Measurements from ENCODE around the gene CERS5.
"Not testable (repeated sequence)": the region's sequence is repeated elsewhere in the genome, so short reads cannot be mapped to it uniquely, and the experiment has no call there.

The CERS5 gene

DNA sequence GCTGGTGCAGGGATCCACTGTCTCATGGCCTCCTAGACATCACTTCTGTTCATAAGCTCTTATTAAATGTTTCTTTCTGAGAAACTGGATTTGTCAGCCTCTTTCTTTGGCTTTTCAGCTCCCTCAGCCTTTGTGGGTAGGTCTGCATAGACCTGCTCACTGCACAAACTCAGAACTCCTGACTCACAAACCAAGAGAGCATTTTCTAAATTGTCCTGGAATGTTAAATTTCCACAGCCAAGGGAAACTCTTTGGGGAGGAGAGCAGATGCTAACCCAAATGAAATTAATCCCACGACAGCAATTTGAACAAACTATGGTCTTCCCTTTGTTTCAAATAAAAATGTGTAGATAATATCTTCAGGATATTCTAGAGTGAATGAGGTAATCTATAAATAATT, 19.5 kb upstream of the CERS5 start:
- DNase-seq = no peak

DNA sequence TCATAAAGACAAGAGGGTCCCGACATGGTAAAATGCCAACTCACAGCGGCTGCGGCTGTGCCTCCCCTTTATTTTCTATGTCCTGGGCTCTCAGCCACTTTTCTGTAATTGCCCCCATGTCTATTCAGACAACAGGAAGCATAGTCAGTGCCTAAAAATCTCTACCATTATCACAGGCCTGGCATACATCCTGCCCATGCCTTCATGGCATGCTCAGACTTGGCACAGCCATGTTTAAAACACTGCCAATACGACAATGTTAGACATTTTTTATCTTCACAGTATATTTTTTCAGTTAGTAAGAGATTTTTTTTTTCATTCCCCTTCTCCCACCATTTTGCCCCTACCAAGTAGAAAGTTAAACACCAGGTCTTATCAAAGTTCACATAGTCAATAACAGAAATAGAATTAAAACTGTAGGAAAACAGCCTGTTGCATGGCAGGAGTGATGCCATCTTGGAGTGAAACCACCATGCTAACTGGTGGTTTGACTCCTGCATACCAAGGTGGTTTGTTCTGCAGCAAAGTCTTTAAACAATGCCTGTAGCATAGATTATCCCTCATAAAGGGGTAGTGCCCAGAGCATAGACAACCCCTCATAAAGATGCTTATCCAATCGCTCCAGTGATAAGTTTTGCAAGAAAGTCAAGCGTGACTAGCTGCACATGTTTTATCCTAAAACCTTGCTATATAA, 18.9 kb upstream of the CERS5 start:
- peak; percentile 9 for DNase-seq

DNA sequence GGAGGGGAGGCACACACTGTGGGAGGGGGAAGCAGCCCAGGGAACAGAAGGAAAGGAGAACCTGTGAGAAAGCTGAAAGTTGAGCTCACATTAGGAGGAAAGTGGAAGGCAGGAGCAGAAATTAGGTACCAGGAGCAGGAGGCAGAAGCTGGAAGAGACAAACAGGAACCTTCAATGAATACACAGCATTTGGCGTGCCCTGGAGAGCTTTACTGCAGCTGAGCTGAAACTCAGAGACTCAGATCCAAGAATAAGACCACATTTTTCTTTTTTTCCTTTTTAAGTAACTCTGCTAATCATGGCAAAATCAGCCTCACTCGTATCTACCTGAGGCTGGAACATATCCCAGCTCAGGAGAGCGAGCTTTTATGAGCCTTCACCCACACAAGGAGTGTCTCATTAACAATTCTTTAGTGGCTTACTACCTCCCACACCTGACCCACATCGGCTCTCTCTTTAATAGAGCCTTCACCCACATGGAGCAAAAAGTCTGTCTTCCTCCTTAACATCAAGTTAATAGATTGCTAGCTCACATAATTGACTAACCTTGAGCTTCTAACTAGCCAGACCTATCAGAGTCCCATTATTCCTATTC, 18.2 kb upstream of the CERS5 start:
- no peak for DNase-seq

DNA sequence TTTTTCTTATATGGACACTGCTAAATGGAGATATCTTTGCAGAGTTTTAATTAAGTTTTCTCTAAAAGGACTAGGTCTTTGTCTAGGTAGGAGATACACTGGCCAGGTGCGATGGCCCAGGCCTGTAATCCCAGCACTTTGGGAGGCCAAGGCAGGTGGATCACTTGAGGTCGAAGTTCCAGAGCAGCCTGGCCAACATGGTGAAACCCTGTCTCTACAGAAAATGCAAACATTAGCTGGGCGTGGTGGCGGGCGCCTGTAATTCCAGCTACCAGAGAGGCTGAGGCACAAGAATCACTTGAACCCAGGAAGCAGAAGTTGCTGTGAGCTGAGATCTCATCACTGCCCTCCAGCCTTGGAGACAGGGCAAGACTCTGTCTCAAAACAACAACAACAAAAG, 17.1 kb upstream of the CERS5 start:
- no peak for DNase-seq

DNA sequence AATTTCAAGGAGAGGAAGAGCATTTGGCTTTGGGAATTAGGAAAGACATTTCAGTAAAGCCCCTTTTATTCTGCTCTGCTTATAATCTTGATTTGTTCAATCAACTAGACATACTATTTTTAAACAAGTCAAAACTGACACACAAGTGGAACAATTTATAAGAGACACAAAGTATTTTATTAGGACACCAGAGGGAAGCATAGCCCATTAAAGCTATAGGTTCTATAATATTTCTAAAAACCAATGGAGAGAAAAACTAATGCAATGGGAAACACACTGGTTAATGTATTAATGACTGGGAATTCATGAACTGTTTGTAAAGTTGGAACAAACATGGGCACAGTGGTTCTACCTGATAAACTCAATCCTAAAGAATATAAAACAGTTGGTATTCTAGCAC, 15.3 kb upstream of the CERS5 start:
- DNase-seq = no peak

DNA sequence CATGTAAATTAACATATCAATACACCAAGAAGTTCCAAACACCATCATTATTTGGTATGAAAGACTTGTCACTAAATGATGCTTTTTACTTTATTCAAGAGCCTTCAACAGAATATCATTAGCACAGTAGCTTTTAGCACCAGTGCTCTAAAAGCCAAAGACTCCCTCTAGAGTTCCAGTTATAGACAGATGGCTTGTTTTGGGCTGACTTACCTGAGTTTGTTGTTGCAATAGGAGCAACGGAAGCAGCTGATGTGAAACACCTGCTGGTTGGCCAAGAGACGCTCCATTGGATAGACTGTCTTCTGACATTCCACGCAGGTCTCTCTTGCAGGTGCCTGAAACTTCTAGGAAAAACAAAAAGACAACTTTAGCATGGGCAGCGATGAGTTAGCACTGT, 14.5 kb upstream of the CERS5 start:
- no peak for DNase-seq

DNA sequence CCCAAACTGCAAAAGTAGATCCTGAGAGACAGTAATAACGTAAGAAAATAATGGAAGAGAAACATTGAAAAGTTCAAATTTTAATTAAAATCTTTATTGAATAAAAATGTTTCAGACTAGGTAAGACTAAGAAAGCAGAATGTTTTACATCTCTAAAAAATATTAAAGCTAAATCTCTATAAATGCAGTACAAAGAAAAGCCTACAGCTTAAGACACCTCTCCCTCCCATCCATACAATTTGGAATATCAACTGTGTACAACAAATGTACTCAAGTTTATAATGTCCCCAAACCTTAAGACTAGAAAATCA, 8.5 kb upstream of the CERS5 start:
- no peak for DNase-seq

DNA sequence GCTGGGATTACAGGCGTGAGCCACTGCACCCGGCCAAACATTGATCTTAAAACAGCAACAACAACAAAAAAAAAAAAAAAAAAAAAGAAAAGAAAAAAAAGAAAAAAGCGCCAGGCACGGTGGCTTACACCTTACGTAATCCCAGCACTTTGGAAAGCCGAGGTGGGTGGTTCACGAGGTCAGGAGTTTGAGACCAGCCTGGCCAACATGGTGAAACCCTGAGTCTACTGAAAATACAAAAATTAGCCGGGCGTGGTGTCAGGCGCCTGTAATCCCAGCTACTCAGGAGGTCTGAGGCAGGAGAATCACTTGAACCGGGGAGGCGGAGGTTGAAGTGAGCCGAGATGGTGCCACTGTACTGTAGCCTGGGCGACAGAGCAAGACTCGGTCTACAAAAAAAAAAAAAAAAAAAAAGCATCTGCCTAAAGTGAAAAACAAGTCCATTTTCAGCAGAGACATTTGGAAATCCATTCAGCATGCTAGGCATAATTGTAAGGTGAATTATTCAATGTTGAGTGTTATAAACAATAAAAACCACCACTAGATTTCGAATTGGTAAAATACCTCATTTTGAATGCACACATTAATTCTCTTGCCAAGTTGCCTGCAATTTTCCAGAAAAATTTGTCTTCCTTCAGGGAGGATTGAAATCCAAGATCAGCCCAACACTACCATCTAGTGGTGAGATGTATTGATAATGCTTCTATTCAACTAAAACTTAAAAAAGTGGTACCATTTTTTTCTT, 8.0 kb upstream of the CERS5 start:
- DNase-seq = peak; percentile 80

DNA sequence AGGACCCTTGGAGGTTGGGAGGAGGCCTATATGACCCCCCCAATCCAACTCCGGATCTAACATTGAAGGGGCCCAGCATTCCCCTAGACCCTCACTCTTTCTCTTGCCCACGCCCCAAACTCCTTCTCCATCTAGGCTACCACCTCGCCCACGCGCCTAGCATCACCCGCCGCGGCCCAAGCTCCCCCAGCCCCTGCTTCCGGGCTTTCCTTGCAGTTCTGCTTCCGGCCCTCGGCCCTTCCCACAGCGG, 445 bp downstream of the CERS5 start:
- DNase-seq = no peak

DNA sequence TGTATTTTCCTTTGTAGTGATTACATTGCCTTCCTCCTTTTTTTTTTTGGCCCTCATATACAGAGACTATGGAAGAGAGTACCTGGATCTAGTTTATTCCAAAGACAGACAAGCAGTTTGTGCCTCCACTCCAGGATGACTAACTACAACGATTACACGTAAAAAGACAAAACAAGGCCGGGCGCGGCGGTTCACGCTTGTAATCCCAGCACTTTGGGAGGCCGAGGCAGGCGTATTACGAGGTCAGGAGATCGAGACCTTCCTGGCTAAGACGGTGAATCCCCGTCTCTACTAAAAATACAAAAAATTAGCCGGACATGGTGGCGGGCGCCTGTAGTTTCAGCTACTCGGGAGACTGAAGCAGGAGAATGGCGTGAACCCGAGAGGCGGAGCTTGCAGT, 2.2 kb downstream of the CERS5 start:
- DNase-seq = no peak

DNA sequence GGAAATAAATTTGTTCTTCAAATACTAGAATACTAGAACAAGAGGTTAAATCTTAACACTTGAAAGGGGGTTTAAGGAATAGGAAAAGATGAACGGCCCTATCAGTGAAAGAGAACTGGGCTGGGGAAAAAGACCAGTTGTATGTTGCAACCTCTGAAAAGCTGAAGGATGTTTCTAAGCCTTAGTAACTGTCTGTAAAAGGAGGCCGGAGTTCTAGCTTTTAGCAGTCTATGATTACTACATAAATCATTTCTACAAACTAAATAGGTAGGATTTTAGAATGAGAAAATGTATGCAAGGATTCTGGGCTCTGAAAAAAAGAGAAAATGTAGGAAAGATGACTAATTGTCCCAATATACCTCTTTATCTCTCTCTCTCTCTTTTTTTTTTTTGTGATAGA, 4.9 kb downstream of the CERS5 start:
- DNase-seq = no peak

DNA sequence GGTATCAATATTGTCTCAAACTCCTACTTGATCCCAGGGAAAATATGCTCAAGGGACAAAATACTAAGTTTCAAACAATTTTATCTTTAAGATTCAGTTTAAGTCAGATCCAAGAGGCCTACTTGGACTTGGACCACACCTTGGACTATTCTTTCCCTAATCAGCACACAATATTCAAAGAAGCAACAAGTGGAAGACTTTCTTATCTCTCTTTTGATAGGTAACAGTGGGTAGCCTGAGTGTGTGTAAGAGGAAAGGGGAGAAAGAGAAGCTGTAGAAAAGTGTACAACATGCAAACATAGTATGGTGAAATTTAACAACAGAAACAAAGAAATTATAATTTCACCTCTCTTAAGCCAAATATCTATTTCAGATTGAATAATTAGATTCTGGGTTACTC, 6.5 kb downstream of the CERS5 start:
- DNase-seq = no peak

DNA sequence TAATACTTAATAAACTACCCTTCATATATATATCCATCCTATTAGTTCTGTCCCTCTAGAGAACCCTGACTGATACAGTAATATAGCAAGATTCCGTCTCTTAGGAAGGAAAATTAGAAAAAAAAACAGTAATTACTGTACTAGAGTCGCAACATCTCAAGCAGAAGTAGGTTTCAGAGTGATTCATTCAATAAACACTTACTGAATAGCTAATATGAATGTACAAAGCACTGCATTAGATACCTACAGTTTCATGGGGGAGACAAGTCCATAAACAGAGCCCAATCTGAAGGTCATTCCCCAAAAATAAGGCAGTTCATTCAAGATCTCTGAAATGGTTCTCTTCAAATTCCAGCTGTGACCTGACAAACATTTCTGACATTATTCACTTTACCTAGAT, 9.9 kb downstream of the CERS5 start:
- DNase-seq = no peak

DNA sequence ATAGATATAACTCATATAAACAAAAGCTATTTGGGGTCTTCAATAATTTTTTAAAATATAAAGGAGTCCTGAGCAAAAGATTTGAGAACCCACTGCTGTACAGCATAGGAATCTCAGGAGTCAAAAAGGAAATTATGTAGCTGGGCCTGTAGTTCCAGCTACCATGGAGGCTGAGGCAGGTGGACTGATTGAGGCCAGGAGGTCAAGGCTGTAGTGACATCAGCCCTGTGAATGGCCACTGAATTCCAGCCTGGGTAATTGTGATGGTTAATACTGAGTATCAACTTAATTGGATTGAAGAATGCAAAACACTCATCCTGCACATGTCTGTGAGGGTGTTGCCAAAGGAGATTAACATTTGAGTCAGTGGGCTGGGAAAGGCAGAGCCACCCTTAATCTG, 10.5 kb downstream of the CERS5 start:
- no peak for DNase-seq

DNA sequence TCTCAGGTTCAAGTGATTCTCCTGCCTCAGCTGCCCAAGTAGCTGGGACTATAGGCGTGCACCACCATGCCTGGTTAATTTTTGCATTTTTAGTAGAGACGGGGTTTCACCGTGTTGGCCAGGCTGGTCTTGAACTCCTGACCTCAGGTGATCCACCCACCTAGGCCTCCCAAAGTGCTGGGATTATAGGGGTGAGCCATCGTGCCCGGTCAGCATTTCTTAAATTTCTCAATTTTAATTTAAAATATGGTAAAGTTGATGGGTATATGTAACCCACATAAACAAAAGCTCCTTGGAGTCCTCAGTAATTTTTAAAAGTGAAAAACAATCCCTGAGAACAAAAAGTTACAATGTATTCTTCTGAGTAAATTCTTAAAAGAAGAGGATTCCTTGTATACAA, 12.2 kb downstream of the CERS5 start:
- not testable (repeated sequence) for DNase-seq

DNA sequence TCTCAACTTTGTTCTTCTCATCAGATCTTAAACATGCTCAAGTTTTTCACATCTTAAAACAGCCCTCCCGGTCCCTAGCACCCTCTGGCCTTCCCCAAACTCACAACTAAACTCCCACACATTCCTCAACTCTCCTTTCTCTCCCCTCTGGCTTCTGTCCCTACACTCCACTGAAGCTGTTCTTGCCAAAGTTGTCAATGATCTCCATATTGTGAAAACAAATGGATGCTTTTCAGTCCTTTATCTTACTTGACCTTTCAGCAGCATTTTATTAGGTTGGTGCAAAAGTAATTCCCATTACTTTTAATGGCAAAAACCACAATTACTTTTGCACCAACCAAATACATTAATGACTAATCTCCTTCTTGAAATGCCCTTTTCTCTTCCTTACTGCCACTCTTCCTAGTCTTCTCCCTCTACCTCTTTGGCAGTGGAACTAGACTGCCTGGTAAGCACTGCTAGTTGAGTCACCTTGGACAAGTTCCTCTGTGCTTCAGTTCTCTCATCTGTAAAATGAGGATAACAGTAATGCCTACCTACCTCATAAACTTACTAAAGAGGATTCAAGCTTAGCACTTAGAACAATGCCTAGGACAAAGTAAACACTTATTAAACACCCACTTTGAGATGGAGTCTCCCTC, 16.0 kb downstream of the CERS5 start:
- no peak for DNase-seq

DNA sequence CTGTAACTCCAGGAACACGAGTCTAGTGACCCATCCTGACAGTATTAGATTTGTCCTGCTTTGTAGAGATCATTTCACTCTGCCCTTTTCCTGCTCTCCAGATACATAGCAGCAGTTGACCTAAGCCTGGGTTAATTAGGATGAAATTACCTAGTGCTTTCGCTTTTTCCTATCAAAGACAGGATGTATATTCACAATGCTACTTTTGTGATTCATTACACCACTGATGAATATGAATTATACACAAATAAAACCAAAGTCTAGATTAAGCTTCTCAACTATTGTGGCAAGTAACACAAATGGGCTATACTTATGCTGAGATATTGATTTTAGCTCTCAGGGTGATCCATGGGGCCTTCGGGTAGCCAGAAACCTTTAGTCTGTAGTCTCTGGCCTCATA, 17.9 kb downstream of the CERS5 start:
- DNase-seq = no peak

DNA sequence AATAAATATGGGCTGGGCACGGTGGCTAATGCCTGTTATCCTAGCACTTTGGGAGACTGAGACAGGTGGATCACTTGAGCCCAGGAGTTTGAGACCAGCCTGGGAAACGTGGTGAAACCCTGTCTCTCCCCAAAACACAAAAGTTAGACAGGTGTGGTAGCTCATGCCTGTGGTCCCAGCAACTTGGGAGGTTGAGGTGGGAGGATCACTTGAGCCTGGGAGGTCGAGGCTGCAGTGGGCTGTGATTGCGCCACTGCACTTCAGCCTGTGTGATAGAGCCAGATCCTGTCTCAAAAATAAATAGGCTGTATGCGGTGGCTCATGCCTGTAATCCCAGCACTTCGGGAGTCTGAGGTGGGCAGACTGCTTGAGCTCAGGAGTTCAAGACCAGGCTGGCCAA, 19.2 kb downstream of the CERS5 start:
- not testable (repeated sequence) for DNase-seq

DNA sequence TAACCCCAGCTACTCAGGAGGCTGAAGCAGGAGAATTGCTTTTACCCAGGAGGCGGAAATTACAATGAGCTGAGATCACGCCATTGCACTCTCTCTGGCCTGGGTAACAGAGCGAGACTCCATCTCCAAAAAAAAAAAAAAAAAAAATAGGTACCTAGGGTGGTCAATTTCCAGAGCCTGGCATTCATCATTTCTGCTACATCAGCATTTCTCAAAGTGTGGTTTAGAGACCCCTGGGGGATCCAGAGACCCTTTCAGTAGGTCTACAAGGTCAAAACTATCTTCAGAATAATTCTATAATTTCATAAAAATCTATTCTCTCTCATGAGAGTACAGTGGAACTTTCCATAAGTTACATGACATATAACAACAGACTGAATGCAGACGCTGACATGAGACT, 19.9 kb downstream of the CERS5 start:
- DNase-seq = no peak

DNA sequence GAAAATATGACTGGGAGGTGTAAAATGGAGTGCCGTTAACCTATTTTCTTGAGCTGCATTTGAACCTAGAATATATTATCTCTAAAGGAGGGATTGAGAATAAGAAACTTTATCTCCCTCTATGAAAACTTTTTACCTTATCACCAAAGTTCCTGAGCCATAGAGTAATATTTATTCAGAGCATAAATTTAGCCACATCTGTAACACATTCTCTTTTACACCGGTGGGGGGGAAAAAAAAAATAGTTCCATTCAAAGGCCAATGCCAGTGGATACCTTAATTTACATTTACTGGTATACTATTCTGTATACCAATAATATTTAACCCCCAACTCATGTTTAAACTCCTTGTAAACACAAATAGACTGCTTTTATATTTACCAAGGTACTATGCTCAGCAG, 21.7 kb downstream of the CERS5 start:
- DNase-seq = no peak

DNA sequence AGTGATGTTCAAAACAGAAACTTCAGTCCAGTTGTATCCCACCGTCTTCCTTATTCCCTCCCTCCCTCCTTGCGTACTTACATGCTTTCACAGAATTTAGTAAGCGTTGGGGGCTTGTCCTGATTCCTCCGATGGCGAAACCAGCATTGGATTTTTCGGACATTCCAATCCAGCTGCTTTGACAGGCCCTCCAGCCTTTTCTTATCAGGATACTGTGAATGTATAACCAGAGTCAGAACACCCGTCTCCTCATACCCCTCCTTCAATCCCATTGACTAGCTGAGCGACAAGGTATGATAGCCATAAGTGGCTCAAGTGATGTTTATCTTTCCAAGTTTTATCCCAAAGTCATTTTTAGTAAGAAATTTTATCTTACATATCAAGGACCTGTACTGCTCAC, 24.2 kb downstream of the CERS5 start:
- no peak for DNase-seq

DNA sequence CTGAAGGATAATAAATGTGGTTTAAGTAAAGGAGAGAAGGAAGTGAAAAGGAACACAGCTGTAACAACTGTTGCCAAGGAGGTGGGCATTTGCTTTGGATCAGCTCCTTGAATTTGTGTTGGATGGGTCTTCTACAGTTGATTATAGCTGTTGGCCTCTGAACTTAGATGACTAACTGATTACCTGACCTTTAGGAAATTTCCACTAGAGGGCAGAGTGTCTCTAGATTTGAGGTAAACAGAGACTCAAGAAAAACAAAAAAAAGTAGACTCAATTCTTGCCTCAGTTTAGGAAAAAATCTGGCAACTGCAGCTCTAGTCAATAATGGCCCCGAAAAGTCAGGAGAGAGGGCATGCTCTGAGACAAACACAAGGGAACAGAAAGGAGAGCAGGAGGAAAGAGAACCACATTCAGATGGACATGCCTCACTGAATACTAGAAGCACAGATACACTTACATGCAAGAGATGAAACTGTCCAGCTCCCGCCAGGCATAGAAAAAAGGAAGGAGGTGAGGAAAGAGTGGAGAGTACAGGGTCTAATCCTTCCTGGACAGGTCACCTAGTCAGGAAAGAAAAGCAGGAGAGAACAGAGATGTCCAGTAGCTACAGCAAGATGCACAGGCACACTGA, 34.5 kb downstream of the CERS5 start:
- peak; percentile 63 for DNase-seq

DNA sequence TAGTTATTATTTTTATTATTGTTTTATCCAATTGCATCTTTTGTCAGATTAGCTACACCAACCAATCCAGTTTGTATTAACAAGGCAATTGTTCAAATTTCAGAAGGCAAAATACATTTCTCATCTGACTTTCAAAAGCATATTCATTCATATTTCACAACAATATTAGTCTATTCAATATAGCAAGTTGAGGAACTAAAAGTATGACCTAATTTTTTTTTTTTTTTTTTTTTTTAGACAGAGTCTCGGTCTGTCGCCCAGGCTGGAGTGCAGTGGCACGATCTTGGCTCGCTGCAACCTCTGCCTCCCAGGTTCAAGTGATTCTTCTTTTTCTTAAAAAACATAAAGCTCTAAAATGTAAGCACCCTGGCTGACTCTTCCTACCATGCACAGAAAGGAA, 37.9 kb downstream of the CERS5 start:
- DNase-seq = no peak

DNA sequence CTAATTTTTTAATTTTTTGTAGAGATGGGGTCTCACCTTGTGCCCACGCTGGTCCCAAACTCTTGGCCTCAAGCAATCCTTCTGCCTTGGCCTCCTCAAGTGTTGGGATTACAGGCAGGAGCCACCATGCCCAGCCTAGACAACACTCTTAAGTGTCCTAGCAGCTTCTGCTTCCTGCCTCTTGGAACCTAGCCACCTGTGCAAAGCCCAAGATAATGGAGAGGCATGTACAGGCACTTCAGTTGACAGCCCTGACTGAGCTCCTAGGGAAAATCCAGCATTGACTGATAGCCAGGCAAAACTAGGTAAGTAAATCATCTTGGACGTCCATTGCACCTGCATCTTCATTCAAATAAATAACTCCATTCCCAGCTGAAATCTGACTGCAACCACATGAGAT, 39.6 kb downstream of the CERS5 start:
- no peak for DNase-seq
